Effector CD4-positive, alpha-beta T cell (primary cell): ENCODE data around the gene CANT1.
"Not testable (repeated sequence)": the region's sequence is repeated elsewhere in the genome, so short reads cannot be mapped to it uniquely, and the experiment has no call there.

Experiments
- DNase-seq: peaks from one replicate; pipeline ENCODE4 v3.0.0-alpha.2; 2020

The CANT1 gene

DNA sequence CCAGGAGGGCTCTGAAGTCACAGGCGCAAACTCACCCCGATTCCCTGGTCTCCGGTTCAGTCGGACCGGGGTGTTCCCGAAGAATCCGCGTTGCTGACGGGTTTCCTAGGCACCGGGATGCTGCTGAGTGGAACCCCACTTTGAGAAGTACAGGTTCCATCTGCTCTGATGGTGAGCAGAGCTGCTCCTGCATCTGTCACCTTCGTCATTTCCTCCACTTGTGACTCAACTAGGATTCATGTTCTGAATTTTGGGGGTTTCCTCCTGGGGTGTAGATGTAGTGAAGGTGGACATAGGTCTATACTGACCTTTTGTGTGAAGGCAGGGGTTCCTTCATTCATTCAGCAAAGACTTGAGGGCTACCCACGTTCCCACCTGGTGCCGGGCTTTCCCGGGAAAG is 54.9 kb downstream of the CANT1 start:
- DNase-seq = no peak

DNA sequence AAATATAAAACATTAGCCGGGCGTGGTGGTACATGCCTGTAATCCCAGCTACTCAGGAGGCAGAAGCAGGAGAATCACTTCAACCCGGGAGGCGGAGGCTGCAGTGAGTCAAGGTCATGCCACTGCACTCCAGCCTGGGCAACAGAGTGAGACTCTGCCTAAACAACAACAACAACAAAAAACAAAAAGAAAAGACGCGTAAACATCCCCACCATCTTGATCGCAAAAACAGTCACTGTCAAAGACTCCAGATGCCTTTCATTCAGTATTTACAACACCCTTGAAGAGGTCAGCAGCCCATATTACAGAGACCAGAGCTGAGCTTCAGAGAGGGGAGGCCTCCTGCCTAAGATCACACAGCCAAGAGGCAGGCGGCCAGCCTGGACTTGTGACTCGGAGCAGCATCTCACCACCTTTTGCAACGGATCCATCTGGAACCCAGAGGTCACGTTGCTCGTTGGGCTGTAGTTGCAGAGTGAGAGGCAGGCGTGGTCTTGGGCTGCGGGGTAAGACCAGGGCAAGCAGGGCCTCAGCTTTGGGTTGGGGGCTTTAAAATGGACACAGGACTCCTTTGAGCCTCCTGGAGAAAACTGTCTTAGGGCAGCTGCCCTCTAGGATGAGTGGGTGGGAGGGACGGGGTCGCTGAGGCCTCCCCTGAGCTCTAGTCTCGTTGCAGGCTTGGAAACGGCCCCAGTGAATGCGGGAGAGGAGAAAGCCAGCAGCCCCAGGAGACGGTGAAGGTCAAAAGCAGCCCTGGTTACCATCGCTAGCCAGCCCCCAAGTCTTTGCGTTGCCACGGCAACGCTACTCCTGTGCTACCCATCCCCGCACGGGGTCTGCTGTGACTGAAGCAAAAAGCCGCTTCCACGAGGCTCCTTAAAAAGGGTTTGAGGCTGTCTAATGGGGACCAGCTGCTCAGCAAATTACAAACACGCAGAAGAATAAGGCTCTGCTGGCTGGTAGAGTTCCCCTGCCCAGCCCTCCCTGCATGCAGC is 55.9 kb downstream of the CANT1 start:
- no peak for DNase-seq

DNA sequence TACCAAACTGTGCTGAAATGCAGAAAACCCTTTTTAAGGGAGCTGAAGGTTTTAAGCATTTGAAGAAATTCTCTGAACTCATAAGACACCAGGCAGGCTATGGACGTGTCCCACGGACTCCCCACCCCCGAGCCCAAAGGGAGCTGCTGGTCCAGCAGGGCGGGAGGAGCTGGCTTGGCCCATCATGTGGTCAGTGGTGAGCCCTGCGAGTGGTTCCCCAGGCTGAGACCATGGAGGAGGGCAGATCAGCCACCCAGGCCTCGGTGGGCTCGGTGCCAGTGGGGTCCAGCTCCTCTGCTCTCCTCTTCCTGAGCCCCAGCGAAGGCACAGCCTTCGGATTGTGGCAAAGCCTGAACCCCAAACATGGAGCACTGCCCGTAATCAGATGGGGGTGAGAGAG is 56.9 kb downstream of the CANT1 start:
- DNase-seq = no peak

DNA sequence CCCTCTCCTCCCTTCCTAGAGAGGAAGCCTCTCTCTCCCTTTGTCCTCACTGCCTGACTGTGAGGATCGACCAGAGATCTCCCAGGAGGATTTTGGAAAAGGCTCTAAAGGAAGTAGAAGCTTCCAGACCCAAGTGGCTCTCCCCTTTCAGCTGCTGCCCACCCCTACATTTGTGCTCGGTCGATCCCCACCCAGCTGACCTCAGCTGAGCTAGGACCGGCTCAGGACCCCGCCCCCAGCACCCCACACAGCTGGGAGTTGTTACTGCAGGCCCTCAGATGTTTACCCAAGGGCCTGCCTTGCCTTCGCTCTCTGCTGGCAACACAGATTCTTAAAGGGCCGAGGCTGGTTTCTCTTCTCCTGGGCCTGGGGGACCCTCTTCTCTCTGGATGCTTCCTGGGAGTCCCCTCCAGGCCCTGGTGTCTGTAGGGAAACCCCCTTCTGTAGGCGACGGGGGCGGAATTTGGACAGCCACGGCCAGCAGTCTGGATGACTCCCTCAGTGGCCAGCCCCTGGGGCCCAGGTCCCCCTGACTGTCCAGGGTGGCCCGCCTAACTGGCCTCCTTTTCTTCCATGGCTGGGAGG is 57.5 kb downstream of the CANT1 start:
- DNase-seq = no peak

DNA sequence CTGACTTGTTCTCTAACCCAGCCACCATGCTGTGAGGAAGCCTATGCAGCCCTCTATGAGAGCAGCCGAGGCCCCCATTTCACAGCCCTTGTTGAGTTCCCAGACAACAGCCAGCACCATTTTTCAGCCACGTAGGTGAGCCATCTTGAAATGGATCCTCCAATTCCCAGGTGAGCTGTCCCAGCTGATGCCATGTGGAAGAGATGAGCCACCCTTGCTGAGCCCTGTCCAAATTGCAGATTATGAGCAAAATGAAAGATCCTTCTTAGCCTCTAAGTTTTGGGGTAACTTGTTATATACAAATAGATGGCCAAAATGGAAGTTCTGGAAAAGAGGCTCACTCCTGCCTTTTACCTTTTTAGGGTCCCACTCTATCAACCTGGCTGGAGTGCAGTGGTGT is 58.7 kb downstream of the CANT1 start:
- DNase-seq = no peak

DNA sequence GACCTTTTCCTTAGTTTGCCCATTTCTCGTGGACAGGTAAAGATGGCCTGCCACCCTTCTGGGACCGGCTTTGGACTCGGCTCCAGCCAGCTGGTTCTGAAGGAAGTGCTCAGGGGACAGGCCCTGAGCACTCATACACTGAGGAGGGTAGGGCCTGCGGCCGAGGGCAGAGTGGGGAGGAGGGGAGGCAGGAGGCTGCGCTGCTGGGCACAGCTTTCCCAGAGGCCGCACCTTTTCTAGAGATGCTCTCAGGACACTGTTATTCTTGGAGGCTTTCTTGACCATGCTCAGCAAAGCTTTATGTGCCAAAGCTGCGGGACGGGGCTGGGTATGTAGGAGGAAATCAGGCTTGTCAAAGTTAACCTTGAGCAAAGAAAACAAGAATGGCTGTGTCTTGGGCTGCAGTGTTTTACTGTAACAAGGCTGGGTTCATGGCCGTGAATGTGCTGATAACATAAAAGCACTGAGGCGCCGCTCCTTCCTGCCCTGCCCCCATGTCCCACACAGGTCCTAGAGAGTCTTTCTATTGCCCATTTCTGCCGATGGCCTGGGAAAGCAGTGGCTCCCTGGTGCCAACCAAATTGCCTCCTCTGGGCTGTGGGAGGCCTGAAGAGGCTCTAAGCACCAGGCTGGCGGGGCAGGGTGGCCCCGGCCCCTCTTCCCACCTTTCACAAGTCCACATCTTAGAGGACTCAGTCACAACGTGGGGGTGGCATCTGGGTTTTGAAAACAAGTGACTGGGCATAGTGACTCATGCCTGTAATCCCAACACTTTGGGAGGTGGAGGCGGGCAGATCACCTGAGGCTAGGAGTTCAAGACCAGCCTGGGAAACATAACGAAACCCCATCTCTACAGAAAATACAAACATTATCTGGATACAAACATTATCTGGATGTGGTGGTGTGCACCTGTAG is 62.1 kb downstream of the CANT1 start:
- no peak for DNase-seq

DNA sequence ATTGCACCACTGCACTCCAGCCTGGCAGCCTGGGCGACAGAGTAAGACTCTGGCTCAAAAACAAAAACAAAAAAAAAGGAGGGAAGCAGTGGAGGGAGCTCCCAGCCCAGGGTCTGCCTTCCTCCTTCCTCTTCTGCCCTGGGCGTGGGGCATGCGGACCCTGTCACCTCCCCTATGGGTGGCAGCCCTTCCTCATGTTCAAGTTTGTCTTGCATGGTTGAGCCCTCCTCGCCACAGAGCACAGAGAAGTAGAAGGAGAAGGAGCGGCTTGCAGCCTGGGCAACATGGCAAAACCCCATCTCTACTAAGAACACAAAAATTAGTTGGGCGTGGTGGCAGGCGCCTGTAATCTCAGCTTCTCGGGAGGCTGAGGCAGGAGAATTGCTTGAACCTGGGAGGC is 62.9 kb downstream of the CANT1 start:
- DNase-seq = no peak

DNA sequence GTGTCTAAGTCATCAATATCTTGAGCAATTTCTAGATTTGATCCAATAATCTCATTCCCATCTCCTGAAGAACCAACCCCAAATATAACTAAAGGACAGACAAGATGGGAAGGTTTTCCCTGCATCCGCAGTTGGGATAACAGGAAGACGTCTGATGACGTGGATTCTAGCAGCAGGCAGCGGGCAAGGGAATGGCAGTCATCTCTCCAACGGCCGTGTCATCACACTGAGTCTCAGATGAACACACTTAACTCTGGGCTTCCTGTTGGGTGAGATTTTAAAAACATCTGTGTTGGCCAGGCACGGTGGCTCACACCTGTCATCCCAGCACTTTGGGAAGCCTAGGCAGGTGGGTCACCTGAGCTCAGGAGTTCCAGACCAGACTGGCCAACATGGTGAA is 63.4 kb downstream of the CANT1 start:
- DNase-seq = no peak

DNA sequence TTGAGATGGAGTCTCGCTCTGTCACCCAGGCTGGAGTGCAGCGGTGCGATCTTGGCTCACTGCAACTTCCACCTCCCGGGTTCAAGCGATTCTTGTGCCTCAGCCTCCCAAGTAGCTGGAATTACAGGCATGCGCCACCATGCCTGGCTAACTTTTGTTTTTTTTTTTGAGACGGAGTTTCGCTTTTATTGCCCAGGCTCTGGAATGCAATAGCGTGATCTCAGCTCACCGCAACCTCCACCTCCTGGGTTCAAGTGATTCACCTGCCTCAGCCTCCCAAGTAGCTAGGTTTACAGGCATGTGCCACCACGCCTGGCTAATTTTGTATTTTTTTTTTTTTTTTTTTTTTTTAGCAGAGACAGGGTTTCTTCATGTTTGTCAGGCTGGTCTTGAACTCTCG is 64.1 kb downstream of the CANT1 start:
- not testable (repeated sequence) for DNase-seq

DNA sequence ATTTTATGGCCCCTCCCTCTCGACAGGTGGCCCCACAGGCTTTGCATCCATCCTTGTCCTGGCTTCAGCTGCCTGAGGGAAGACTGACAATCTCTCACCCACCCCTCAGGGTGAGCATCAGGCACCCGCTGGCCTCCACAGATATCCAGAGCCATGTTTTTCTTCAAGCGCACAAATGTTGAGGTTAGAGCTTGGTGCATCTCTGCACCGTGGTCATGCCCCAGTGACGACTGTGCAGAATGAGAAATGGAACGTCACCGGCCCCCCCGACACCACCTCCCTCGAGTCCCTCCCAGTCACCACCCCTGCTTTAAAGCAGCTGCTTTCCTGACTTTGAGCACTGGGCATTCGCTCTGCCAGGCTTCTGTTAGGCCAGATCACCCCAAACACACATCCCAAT is 64.6 kb downstream of the CANT1 start:
- no peak for DNase-seq

DNA sequence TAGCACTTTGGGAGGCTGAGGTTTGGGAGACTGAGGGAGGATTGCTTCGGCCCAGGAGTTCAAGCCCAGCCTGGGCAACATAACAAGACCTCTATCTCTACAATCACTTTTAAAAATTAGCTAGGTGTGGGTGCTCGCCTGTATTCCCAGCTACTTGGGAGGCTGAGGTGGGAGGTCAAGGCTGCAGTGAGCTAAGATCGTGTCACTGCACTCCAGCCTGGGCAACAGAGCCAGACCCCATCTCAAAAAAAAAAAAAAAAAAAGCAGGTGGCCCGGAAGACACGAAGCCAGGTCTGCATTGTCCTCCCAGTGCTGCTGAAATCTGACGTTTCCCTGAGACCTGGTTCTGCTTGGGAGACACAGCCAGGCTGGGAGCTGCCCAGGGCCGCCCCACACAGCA is 65.5 kb downstream of the CANT1 start:
- DNase-seq = no peak
